Prostate gland (tissue), 2 donors: ENCODE data around the gene GRHPR. TPM values are rescaled to one million over a fixed set of nuclear protein-coding genes. Genes with fewer than 3 reads are reported as not detected.
A peak's percentile ranks its signal among the peaks of the same experiment; 100 is the strongest.
"Not testable (repeated sequence)": the region's sequence is repeated elsewhere in the genome, so short reads cannot be mapped to it uniquely, and the experiment has no call there.

ENCODE experiments used
- DNase-seq: peaks from one replicate; pipeline ENCODE4 v3.0.0-alpha.2; 2019; ENCODE audit warnings: low spot score
- H3K27ac ChIP-seq, 2 donors: fragments of 200-600 bp; sonication (generic); 2 replicates each; pipeline ENCODE4 v1.5.1; 2017 to 2019
- H3K27me3 ChIP-seq: fragments of 200-600 bp; sonication (generic); replicated peaks from 2 replicates; pipeline ENCODE4 v1.5.1; 2019; ENCODE audit not compliant: insufficient read depth
- H3K36me3 ChIP-seq, 2 donors: fragments of 200-600 bp; sonication (generic); 1 replicate in 1 of 2; 2 replicates in 1 of 2; pipeline versions ENCODE4 v1.5.1 to v1.8.1; 2017 to 2019
- H3K4me1 ChIP-seq: fragments of 200-600 bp; sonication (generic); replicated peaks from 2 replicates; pipeline ENCODE4 v1.5.1; 2019
- H3K4me3 ChIP-seq, 2 donors: fragments of 200-600 bp; sonication (generic); 2 replicates each; pipeline ENCODE4 v1.5.1; 2017 to 2019
- H3K9me3 ChIP-seq: fragments of 200-600 bp; sonication (generic); 2 replicates; pipeline ENCODE4 v1.5.1; 2017
- POLR2A ChIP-seq: fragments of 450-650 bp; IDR thresholded peaks from one replicate; pipeline ENCODE4 v1.6.1; 2016; ENCODE audit warnings: antibody characterized with exemption, mild to moderate bottlenecking
- POLR2AphosphoS5 ChIP-seq: sonication (generic); formaldehyde crosslinking; IDR thresholded peaks from one replicate; pipeline ENCODE4 v1.6.1; 2017; ENCODE audit warnings: antibody characterized with exemption
- WGBS: methylation state at CpG from one replicate; pipeline ENCODE4 v1.1.5; 2018; 5-methylcytosine and 5-hydroxymethylcytosine counted together
- intact Hi-C: fragments of 100-400 bp; cut with DNase I; formaldehyde crosslinking; loops from one replicate; pipeline ENCODE4 v1.14.2; 2022
- total RNA-seq, 2 donors: library from RNA; depleted of rRNA; stranded (reverse); fragments of >200 nt; gene quantifications; one replicate each; pipeline ENCODE4 v1.1.0, GENCODE V29; 2016
- TF ChIP-seq, protein P1 (sequence below), 4 experiments: fragments of 200-600 bp in 2 of 4; fragments of 450-650 bp in 2 of 4; sonication (generic) in 2 of 4; IDR thresholded peaks; 1 replicate in 3 of 4; 2 replicates in 1 of 4; pipeline ENCODE4 v1.5.1; 2016 to 2019; ENCODE audit warnings: antibody characterized with exemption in 4 of 4, mild to moderate bottlenecking in 2 of 4, moderate library complexity in 2 of 4

GRHPR gene
- total RNA-seq, 2 donors from 2014 or later, result 191 to 275 TPM

DNA sequence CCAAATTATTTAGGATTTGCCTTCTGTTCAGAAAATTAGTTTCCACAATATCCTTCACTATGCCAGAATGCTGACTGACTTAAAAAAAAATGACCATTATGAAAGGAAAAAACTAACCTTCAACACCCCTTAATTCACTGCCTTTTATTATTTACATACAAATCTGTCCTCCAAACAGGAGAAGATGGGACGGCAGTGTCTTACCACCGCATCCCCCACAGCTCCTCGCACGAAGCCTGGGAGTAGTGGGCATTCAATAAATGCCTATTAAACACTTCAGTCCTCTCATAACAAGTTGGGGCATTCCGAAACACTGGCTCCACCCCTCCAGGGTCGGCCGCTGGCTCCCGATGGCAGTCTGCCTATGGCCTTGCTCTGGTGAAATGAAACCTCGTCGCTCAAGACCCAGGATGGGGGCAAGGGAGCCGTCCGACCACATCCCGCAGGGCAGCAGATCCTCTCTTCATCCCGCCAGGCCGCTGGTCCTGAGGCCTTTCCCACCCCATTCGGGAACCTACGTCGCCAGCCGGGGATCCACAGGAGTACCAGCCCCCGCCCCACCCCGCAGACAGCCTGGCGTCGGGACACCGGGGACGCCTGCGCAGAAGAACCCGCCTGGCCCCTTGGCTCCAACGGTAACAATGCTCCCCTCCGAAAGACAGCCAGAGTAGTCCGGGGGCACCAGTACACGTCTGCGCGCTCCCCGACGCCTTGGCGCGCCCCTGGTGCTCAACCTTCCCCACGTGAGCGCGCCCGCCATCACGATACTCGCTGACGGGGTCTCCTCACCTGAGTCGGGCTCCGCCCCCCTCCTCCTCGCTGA is 42.1 kb downstream of the GRHPR start:
- peak overlapping the region; percentile 97 to 99 for H3K27ac ChIP-seq
- no peaks in the 10 kb centered on the region for H3K27me3 ChIP-seq
- H3K36me3 ChIP-seq, result no peaks in the 10 kb centered on the region
- peak overlapping the region; percentile 74 to 80 for H3K4me3 ChIP-seq
- peak; percentile 77 for DNase-seq
- H3K4me1 ChIP-seq, result no peaks in the 10 kb centered on the region
- H3K9me3 ChIP-seq, result no peaks in the 10 kb centered on the region
- WGBS, result under 1% methylated on average over 47 of the region's 47 CpGs
- intact Hi-C loops, result loop anchor here (10.0 kb wide), 2 partner anchors 50 to 340 kb away; partner anchors contain the start of gene ZCCHC7
- peak; percentile 54 for TF ChIP-seq POLR2AphosphoS5
- peak; percentile 53 for TF ChIP-seq POLR2A
- TF ChIP-seq, protein P1, sequence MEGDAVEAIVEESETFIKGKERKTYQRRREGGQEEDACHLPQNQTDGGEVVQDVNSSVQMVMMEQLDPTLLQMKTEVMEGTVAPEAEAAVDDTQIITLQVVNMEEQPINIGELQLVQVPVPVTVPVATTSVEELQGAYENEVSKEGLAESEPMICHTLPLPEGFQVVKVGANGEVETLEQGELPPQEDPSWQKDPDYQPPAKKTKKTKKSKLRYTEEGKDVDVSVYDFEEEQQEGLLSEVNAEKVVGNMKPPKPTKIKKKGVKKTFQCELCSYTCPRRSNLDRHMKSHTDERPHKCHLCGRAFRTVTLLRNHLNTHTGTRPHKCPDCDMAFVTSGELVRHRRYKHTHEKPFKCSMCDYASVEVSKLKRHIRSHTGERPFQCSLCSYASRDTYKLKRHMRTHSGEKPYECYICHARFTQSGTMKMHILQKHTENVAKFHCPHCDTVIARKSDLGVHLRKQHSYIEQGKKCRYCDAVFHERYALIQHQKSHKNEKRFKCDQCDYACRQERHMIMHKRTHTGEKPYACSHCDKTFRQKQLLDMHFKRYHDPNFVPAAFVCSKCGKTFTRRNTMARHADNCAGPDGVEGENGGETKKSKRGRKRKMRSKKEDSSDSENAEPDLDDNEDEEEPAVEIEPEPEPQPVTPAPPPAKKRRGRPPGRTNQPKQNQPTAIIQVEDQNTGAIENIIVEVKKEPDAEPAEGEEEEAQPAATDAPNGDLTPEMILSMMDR (IDR thresholded peaks at IDR 0.05), result peak in 1 of 4 experiments; percentile 18

DNA sequence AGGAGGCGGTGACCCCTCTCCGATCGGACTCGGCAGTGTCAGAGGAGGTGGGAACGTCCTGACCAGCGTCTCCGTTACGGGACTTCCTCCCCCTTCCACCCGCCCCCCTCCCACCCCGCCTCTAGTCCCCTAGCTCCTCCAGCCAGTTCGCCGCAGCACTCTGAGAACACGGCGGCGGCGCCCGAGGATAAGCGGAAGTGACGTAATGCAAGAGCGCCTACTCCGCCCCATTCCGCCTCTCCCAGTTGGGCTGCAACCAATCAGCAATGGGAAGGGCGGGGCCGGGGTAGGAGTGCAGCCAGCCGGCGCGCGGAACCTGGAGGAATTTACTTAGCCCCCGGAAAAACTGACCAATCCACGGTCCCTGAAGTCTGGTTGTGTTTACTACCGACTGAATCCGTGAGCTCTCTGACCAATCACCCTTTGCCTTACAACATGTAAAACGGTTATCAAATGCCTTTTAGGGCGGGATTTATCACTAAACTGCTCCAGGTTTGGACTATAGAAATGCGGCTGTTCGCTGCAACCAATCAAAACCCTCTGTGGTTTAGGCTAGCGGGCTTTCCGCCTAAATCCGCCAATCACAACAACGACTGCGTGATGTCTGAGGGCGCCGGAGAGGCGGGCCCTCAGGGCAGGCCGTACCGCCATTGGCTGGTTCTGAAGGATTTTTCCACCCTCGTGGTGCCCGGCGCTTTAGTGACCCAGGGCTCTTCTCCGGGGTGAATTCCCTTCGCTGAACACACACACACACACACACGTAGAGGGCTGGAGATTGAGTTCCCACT is 42.9 kb downstream of the GRHPR start, which contains the start of gene ZBTB5:
ZBTB5 (minus strand) TSS at position 202 of the 788 bp plus-strand sequence. CDS start 22,899 bp downstream, outside the sequence.
- no peaks in the 10 kb centered on the region for H3K4me1 ChIP-seq
- peak within 1 kb of the TSS; percentile 97 to 99 for H3K27ac ChIP-seq
- TF ChIP-seq POLR2A (peak; percentile 77), POLR2AphosphoS5 (peak; percentile 89)
- TF ChIP-seq, protein P1 (IDR thresholded peaks at IDR 0.05), result no peak
- H3K27me3 ChIP-seq, result no peaks in the 10 kb centered on the region
- no peaks in the 10 kb centered on the region for H3K36me3 ChIP-seq
- under 1% methylated on average over 52 of the region's 52 CpGs for WGBS
- peak within 1 kb of the TSS; percentile 74 to 80 for H3K4me3 ChIP-seq
- peak; percentile 99 for DNase-seq
- intact Hi-C loops, result loop anchor here (10.0 kb wide), 2 partner anchors 51 to 341 kb away; partner anchors contain the start of gene ZCCHC7
- H3K9me3 ChIP-seq, result no peaks in the 10 kb centered on the region

- Histone ChIP-seq H3K4me1 (no peaks in the 10 kb centered on the region), H3K36me3 (no peaks in the 10 kb centered on the region), H3K9me3 (no peaks in the 10 kb centered on the region), H3K27ac (peak overlapping the region; percentile 97 to 99), H3K4me3 (peak overlapping the region; percentile 74 to 80), H3K27me3 (no peaks in the 10 kb centered on the region)
- intact Hi-C loops, result loop anchor here (10.0 kb wide), 2 partner anchors 51 to 341 kb away; partner anchors contain the start of gene ZCCHC7
- TF ChIP-seq POLR2AphosphoS5, result no peak
- peak; percentile 43 for DNase-seq
- under 1% methylated on average over 47 of the region's 47 CpGs for WGBS
Measured at GRCh38 chr9:37466037-37466709, 43.7 kb downstream of the GRHPR start.

GRCh38 chr9:37467530-37467929 is 45.0 kb downstream of the GRHPR start:
- not testable (repeated sequence) for H3K9me3 ChIP-seq, H3K36me3 ChIP-seq, H3K27me3 ChIP-seq, H3K27ac ChIP-seq, H3K4me3 ChIP-seq, H3K4me1 ChIP-seq, DNase-seq
- intact Hi-C loops, result loop anchor here (10.0 kb wide), 2 partner anchors 53 to 343 kb away; partner anchors contain the start of gene ZCCHC7
- 95% methylated on average over 17 of the region's 17 CpGs for WGBS

- Histone ChIP-seq H3K27me3 (no peaks in the 10 kb centered on the region), H3K36me3 (no peaks in the 10 kb centered on the region), H3K4me1 (no peaks in the 10 kb centered on the region), H3K4me3 (no peak overlapping the region), H3K27ac (no peak overlapping the region), H3K9me3 (no peaks in the 10 kb centered on the region)
- no peak for DNase-seq
- 93% methylated on average over 6 of the region's 6 CpGs for WGBS
- TF ChIP-seq, protein P1 (IDR thresholded peaks at IDR 0.05), result no peak
- TF ChIP-seq POLR2A (no peak), POLR2AphosphoS5 (no peak)
- intact Hi-C loops, result loop anchor here (10.0 kb wide), 2 partner anchors 54 to 344 kb away; partner anchors contain the start of gene ZCCHC7
Measured at GRCh38 chr9:37468620-37469019, 46.1 kb downstream of the GRHPR start.
